HEK293 (cell line): Measurements from ENCODE around the gene CRIP2.
A peak's percentile ranks its signal among the peaks of the same experiment; 100 is the strongest.

Source experiments
- CTCF ChIA-PET: fragments of 350-600 bp; formaldehyde crosslinking; extraction: SDS; loops from one replicate; lab custom pipeline; 2021; ENCODE audit warnings: antibody characterized with exemption; lab: Yijun Ruan, JAX
- POLR2A ChIA-PET: fragments of 300-600 bp; formaldehyde crosslinking; extraction: SDS; loops from one replicate; lab custom pipeline; 2020; ENCODE audit warnings: antibody characterized with exemption, inconsistent platforms; lab: Yijun Ruan, JAX
- H3K27ac ChIP-seq: fragments of 200-500 bp; sonication (Bioruptor generic); 2 replicates; pipeline ENCODE4 v1.5.1; 2014; ENCODE audit warnings: low read depth, low read length, control low read depth, inconsistent platforms; ENCODE audit errors: extremely low read depth
- H3K36me3 ChIP-seq, 2 experiments: fragments of 200-500 bp in 1 of 2; sonication (Bioruptor generic) in 1 of 2; 1 replicate in 1 of 2; 2 replicates in 1 of 2; pipeline ENCODE4 v1.5.1; 2014 to 2017; ENCODE audit warnings: inconsistent platforms in 2 of 2, low read length in 2 of 2; ENCODE audit not compliant: control insufficient read depth in 2 of 2, insufficient read depth in 1 of 2
- H3K4me1 ChIP-seq: fragments of 200-500 bp; sonication (Bioruptor generic); 2 replicates; pipeline ENCODE4 v1.5.1; 2014; ENCODE audit warnings: mild to moderate bottlenecking, low read length, inconsistent platforms; ENCODE audit not compliant: control insufficient read depth, insufficient read depth
- H3K4me3 ChIP-seq: 2 replicates; pipeline ENCODE4 v1.5.1; 2011; ENCODE audit warnings: low read depth, mild to moderate bottlenecking, control low read depth, low read length, moderate library complexity
- H3K9me3 ChIP-seq: fragments of 200-500 bp; sonication (Bioruptor generic); 2 replicates; pipeline ENCODE4 v1.5.1; 2014; ENCODE audit warnings: low read depth, low read length, inconsistent platforms; ENCODE audit not compliant: control insufficient read depth, insufficient read depth
- EGR2 ChIP-seq: fragments of 450-650 bp; formaldehyde crosslinking; IDR thresholded peaks from 2 replicates; pipeline ENCODE4 v1.5.1; 2016; ENCODE audit warnings: low read depth, missing biosample characterization, missing genetic modification characterization
- KLF1 ChIP-seq: fragments of 450-650 bp; formaldehyde crosslinking; IDR thresholded peaks from 2 replicates; pipeline ENCODE4 v1.5.1; 2016; ENCODE audit warnings: missing biosample characterization, missing genetic modification characterization
- ZBTB48 ChIP-seq: fragments of 450-650 bp; formaldehyde crosslinking; IDR thresholded peaks from 2 replicates; pipeline ENCODE4 v1.5.1; 2016; ENCODE audit warnings: missing biosample characterization, missing genetic modification characterization
- ZBTB7A ChIP-seq: fragments of 450-650 bp; formaldehyde crosslinking; IDR thresholded peaks from 2 replicates; pipeline ENCODE4 v1.5.1; 2016; ENCODE audit warnings: low read depth, missing biosample characterization, missing genetic modification characterization
- ZFHX2 ChIP-seq: fragments of 450-650 bp; formaldehyde crosslinking; conservative IDR thresholded peaks from 2 replicates; pipeline ENCODE4 v1.5.1; 2016; ENCODE audit warnings: missing biosample characterization, missing genetic modification characterization
- ZFP41 ChIP-seq: fragments of 450-650 bp; formaldehyde crosslinking; IDR thresholded peaks from 2 replicates; pipeline ENCODE4 v1.5.1; 2016; ENCODE audit warnings: missing biosample characterization, missing genetic modification characterization, borderline replicate concordance
- ZFP69B ChIP-seq: fragments of 450-650 bp; formaldehyde crosslinking; IDR thresholded peaks from 2 replicates; pipeline ENCODE4 v1.5.1; 2016; ENCODE audit warnings: missing biosample characterization, missing genetic modification characterization
- ZNF658 ChIP-seq: fragments of 450-650 bp; formaldehyde crosslinking; IDR thresholded peaks from 2 replicates; pipeline ENCODE4; 2016; ENCODE audit warnings: missing biosample characterization, missing genetic modification characterization
- ZNF837 ChIP-seq: fragments of 450-650 bp; formaldehyde crosslinking; IDR thresholded peaks from 2 replicates; pipeline ENCODE4 v1.5.1; 2016; ENCODE audit warnings: missing biosample characterization, missing genetic modification characterization
- TF ChIP-seq, protein P1 (sequence below): fragments of 450-650 bp; formaldehyde crosslinking; IDR thresholded peaks from 2 replicates; pipeline ENCODE4 v1.5.1; 2016; ENCODE audit warnings: missing biosample characterization, missing genetic modification characterization
- TF ChIP-seq, protein P2 (sequence below): fragments of 450-650 bp; formaldehyde crosslinking; IDR thresholded peaks from 2 replicates; pipeline ENCODE4 v1.5.1; 2016; ENCODE audit warnings: missing biosample characterization, missing genetic modification characterization
- TF ChIP-seq, protein P3 (sequence below): fragments of 450-650 bp; formaldehyde crosslinking; IDR thresholded peaks from 2 replicates; pipeline ENCODE4 v1.5.1; 2017; ENCODE audit warnings: missing biosample characterization, missing genetic modification characterization
- TF ChIP-seq, protein P4 (sequence below): fragments of 450-650 bp; formaldehyde crosslinking; IDR thresholded peaks from 2 replicates; pipeline ENCODE4 v1.5.1; 2016; ENCODE audit warnings: missing biosample characterization, missing genetic modification characterization

CRIP2 gene

DNA sequence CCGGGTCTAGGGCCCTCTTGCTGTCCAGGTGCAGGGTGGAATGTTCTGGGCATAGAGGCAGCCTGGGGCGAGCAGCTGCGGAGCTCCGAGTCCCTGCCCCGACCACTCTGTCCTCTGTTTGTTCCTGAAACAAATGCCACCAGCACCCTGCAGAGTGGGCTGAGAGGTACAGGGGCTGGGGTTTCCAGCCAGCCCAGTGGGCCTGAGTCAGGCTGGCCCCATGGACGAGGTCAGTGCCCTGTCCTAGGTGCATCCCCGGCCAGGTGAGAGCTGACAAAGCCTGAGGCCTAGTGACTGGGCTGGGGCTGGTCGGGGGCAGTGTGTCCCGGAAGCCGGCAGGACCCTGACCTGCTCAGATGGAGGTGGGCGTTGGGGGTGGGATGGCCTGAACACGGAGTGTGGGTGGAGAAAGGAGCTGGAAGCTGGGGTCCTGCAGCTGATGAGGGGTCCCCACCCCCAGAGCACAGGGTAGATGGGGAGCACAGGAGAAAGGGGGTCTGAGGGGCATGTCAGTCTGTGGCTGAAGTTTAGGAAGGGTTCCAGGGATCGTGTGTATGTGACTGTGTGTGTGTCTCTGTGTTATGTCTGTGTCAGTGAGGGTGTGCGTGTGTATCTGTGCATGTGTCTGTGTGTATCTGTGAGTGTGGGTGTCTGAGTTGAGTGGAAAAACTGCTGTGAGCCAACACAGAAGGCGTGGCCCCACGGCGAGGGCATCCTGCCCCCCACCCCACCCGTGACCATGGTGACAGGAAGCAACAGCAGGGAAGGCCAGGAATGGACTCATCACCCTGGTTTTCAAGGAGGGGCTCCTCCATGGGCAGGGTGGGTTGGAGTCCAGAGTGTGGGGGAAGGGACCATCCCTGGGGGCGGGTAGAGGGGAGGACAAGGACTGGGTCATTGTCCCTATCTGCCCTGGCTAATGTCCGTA lies 9.7 kb downstream of the CRIP2 start:
- H3K27ac ChIP-seq = no peak overlapping the region
- ChIA-PET CTCF (no interaction called here), POLR2A (no interaction called here)
- no peak overlapping the region for H3K4me3 ChIP-seq
- no peak for TF ChIP-seq ZFP69B
- TF ChIP-seq, protein P1, sequence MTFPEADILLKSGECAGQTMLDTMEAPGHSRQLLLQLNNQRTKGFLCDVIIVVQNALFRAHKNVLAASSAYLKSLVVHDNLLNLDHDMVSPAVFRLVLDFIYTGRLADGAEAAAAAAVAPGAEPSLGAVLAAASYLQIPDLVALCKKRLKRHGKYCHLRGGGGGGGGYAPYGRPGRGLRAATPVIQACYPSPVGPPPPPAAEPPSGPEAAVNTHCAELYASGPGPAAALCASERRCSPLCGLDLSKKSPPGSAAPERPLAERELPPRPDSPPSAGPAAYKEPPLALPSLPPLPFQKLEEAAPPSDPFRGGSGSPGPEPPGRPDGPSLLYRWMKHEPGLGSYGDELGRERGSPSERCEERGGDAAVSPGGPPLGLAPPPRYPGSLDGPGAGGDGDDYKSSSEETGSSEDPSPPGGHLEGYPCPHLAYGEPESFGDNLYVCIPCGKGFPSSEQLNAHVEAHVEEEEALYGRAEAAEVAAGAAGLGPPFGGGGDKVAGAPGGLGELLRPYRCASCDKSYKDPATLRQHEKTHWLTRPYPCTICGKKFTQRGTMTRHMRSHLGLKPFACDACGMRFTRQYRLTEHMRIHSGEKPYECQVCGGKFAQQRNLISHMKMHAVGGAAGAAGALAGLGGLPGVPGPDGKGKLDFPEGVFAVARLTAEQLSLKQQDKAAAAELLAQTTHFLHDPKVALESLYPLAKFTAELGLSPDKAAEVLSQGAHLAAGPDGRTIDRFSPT (tag by site-specific recombination) = peak; percentile 30
- TF ChIP-seq ZBTB7A (tag by site-specific recombination) = 0 out of 2 replicates have a peak, but pooled peaks have one; percentile 19
- TF ChIP-seq EGR2 (tag by site-specific recombination) = peak; percentile 69
- peak; percentile 86 for TF ChIP-seq KLF1
- peak; percentile 81 for TF ChIP-seq ZBTB48 (tag by site-specific recombination)
- peak; percentile 91 for TF ChIP-seq ZFHX2
- TF ChIP-seq, protein P2, sequence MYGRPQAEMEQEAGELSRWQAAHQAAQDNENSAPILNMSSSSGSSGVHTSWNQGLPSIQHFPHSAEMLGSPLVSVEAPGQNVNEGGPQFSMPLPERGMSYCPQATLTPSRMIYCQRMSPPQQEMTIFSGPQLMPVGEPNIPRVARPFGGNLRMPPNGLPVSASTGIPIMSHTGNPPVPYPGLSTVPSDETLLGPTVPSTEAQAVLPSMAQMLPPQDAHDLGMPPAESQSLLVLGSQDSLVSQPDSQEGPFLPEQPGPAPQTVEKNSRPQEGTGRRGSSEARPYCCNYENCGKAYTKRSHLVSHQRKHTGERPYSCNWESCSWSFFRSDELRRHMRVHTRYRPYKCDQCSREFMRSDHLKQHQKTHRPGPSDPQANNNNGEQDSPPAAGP (tag by site-specific recombination) = peak; percentile 80
- no peak for TF ChIP-seq ZFP41 (tag by site-specific recombination)
- no peaks in the 10 kb centered on the region for H3K36me3 ChIP-seq
- H3K4me1 ChIP-seq = peaks cover 9% of the 10 kb centered on the region
- H3K9me3 ChIP-seq = no peaks in the 10 kb centered on the region

DNA sequence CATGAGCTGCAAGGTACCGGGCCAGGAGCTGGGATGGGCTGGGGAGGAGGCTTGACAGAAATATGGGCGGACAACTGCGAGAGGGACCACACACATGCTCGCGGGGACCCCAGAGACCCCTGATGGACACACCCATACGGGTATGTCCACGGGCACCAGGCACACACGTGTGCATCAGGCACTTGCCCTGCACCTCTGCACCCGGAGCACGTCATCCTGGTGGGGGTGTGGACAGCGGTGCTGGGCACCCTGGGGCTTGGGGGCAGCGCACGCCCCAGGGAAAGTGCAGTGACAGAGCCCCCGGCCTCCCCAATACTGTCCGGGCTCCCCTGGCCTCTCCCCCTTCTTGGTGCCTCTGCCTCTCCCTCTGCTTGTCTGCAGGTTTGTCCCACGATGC lies 10.4 kb downstream of the CRIP2 start:
- POLR2A ChIA-PET = no interaction called here
- H3K4me1 ChIP-seq = peaks cover 10% of the 10 kb centered on the region
- H3K36me3 ChIP-seq = no peaks in the 10 kb centered on the region
- no peak overlapping the region; the same call in 1 of the 2 replicates for H3K27ac ChIP-seq
- H3K4me3 ChIP-seq = no peak overlapping the region
- no peak for TF ChIP-seq ZNF658 (tag by site-specific recombination)
- TF ChIP-seq ZNF837 = no peak
- TF ChIP-seq, protein P3, sequence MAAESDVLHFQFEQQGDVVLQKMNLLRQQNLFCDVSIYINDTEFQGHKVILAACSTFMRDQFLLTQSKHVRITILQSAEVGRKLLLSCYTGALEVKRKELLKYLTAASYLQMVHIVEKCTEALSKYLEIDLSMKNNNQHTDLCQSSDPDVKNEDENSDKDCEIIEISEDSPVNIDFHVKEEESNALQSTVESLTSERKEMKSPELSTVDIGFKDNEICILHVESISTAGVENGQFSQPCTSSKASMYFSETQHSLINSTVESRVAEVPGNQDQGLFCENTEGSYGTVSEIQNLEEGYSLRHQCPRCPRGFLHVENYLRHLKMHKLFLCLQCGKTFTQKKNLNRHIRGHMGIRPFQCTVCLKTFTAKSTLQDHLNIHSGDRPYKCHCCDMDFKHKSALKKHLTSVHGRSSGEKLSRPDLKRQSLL = no peak
- TF ChIP-seq, protein P4, sequence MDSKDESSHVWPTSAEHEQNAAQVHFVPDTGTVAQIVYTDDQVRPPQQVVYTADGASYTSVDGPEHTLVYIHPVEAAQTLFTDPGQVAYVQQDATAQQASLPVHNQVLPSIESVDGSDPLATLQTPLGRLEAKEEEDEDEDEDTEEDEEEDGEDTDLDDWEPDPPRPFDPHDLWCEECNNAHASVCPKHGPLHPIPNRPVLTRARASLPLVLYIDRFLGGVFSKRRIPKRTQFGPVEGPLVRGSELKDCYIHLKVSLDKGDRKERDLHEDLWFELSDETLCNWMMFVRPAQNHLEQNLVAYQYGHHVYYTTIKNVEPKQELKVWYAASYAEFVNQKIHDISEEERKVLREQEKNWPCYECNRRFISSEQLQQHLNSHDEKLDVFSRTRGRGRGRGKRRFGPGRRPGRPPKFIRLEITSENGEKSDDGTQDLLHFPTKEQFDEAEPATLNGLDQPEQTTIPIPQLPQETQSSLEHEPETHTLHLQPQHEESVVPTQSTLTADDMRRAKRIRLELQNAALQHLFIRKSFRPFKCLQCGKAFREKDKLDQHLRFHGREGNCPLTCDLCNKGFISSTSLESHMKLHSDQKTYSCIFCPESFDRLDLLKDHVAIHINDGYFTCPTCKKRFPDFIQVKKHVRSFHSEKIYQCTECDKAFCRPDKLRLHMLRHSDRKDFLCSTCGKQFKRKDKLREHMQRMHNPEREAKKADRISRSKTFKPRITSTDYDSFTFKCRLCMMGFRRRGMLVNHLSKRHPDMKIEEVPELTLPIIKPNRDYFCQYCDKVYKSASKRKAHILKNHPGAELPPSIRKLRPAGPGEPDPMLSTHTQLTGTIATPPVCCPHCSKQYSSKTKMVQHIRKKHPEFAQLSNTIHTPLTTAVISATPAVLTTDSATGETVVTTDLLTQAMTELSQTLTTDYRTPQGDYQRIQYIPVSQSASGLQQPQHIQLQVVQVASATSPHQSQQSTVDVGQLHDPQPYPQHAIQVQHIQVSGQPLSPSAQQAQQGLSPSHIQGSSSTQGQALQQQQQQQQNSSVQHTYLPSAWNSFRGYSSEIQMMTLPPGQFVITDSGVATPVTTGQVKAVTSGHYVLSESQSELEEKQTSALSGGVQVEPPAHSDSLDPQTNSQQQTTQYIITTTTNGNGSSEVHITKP = 0 out of 2 replicates have a peak, but pooled peaks have one; percentile 30
- CTCF ChIA-PET = interaction anchor here (1.3 to 1.7 kb wide), 2 partner anchors 14 to 43 kb away, joined by 4 read pairs; no protein-coding TSS in a partner anchor
- no peaks in the 10 kb centered on the region for H3K9me3 ChIP-seq
